Astrocyte (in vitro differentiated cells and primary cell): ENCODE measurements around the gene CAPN11. TPM values are rescaled to one million over a fixed set of nuclear protein-coding genes. Genes with fewer than 3 reads are reported as not detected.

Experiments
- DNase-seq: peaks from one replicate; pipeline ENCODE4 v3.0.0-alpha.2; 2010; ENCODE audit warnings: low read depth
- FAIRE-seq: peaks from 2 replicates; lab custom pipeline; 2011; peaks lifted over from hg19 to GRCh38; lab: Jason Lieb, UNC
- H2AFZ ChIP-seq: 2 replicates; pipeline ENCODE4 v1.6.0; 2012; ENCODE audit warnings: low read depth, low read length, inconsistent platforms
- H3K27ac ChIP-seq: 2 replicates; pipeline ENCODE4 v1.5.1; 2011; ENCODE audit warnings: low read depth, low read length, inconsistent platforms
- H3K27me3 ChIP-seq: 2 replicates; pipeline ENCODE4 v1.6.0; 2011; ENCODE audit warnings: low read length, inconsistent platforms; ENCODE audit not compliant: insufficient read depth
- H3K36me3 ChIP-seq: 2 replicates; pipeline ENCODE4 v1.5.1; 2011; ENCODE audit warnings: low read length, inconsistent platforms; ENCODE audit not compliant: insufficient read depth
- H3K4me1 ChIP-seq: 2 replicates; pipeline ENCODE4 v1.5.1; 2011; ENCODE audit warnings: low read length, inconsistent platforms; ENCODE audit not compliant: insufficient read depth
- H3K4me2 ChIP-seq: 2 replicates; pipeline ENCODE4 v1.6.0; 2012; ENCODE audit warnings: low read length, inconsistent platforms
- H3K4me3 ChIP-seq: 2 replicates; pipeline ENCODE4 v1.5.1; 2011; ENCODE audit warnings: low read depth, mild to moderate bottlenecking, low read length, inconsistent platforms; ENCODE audit not compliant: insufficient read depth
- H3K79me2 ChIP-seq: 2 replicates; pipeline ENCODE4 v1.6.0; 2012; ENCODE audit warnings: mild to moderate bottlenecking, low read length, inconsistent platforms; ENCODE audit not compliant: insufficient read depth
- H3K9ac ChIP-seq: 2 replicates; pipeline ENCODE4 v1.6.0; 2012; ENCODE audit warnings: mild to moderate bottlenecking, low read length, inconsistent platforms
- H3K9me3 ChIP-seq: 2 replicates; pipeline ENCODE4 v1.5.1; 2012; ENCODE audit warnings: low read depth, mild to moderate bottlenecking, low read length, inconsistent platforms; ENCODE audit not compliant: insufficient read depth
- H4K20me1 ChIP-seq: 2 replicates; pipeline ENCODE4 v1.6.0; 2012; ENCODE audit warnings: low read length, inconsistent platforms; ENCODE audit not compliant: insufficient read depth
- H3K27ac Mint-ChIP-seq: one replicate; pipeline ENCODE4 v1.8.0; 2021; ENCODE audit warnings: mild to moderate bottlenecking, mixed read lengths; ENCODE audit not compliant: unreplicated experiment
- H3K27me3 Mint-ChIP-seq: one replicate; pipeline ENCODE4 v1.8.0; 2021; ENCODE audit warnings: low read depth, mixed read lengths; ENCODE audit not compliant: unreplicated experiment
- H3K36me3 Mint-ChIP-seq: one replicate; pipeline ENCODE4 v1.8.0; 2021; ENCODE audit warnings: low read depth, mixed read lengths; ENCODE audit not compliant: unreplicated experiment
- H3K4me1 Mint-ChIP-seq: one replicate; pipeline ENCODE4 v1.8.0; 2021; ENCODE audit warnings: low read depth, mixed read lengths; ENCODE audit not compliant: unreplicated experiment
- H3K4me3 Mint-ChIP-seq: one replicate; pipeline ENCODE4 v1.8.0; 2021; ENCODE audit warnings: mild to moderate bottlenecking, moderate library complexity, mixed read lengths; ENCODE audit not compliant: unreplicated experiment
- H3K9me3 Mint-ChIP-seq: one replicate; pipeline ENCODE4 v1.8.0; 2021; ENCODE audit warnings: mild to moderate bottlenecking, mixed read lengths; ENCODE audit not compliant: unreplicated experiment
- EZH2 ChIP-seq: IDR thresholded peaks from 2 replicates; pipeline ENCODE4 v1.6.1; 2012; ENCODE audit warnings: mild to moderate bottlenecking, low read length, inconsistent platforms; ENCODE audit not compliant: insufficient read depth
- total RNA-seq: library from RNA; stranded (reverse); gene quantifications from 2 replicates; pipeline ENCODE4 v1.2.1, GENCODE V29; 2021
- TF ChIP-seq, protein P1 (sequence below): IDR thresholded peaks from 2 replicates; pipeline ENCODE4 v1.5.1; 2011; ENCODE audit warnings: low read depth, mild to moderate bottlenecking, inconsistent platforms, low read length, moderate library complexity; ENCODE audit not compliant: insufficient read depth

The CAPN11 gene
- total RNA-seq, 1 donor from 2014 or later = not detected

DNA sequence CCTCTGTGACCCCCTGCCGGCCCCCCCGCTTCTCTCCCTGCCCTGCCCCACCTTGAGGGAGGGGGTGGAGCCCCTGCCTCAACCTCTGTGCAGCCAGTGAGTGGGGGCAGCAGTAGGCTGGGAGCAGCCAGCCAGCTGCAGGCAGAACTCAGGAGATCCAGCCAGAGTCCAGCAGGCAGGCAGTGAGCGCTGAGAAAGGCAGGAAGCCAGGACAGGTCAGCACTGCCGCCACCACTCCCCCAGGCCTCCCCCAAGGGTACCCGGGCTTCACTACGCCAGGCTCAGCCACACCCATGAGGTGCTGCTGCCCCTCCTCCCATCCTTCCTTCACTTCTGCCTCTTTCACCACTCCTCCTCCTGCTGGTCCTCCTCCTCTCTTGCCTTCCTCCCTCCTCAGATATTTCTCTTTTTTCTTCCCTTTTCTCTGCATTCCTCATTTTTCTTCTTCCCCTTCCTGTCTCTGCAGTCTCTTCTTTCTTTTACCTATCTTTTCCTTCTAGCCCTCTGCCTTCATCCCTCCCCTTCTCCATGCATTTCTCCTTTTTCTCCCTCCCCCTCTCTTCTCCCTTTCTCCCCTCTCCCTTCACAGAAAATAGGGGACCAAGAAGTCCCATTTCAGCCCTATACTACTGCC lies 19.8 kb upstream of the CAPN11 start:
- no peaks in the 10 kb centered on the region for H3K79me2 ChIP-seq
- no peaks in the 10 kb centered on the region for H3K4me1 Mint-ChIP-seq
- TF ChIP-seq EZH2 = no peak
- TF ChIP-seq, protein P1, sequence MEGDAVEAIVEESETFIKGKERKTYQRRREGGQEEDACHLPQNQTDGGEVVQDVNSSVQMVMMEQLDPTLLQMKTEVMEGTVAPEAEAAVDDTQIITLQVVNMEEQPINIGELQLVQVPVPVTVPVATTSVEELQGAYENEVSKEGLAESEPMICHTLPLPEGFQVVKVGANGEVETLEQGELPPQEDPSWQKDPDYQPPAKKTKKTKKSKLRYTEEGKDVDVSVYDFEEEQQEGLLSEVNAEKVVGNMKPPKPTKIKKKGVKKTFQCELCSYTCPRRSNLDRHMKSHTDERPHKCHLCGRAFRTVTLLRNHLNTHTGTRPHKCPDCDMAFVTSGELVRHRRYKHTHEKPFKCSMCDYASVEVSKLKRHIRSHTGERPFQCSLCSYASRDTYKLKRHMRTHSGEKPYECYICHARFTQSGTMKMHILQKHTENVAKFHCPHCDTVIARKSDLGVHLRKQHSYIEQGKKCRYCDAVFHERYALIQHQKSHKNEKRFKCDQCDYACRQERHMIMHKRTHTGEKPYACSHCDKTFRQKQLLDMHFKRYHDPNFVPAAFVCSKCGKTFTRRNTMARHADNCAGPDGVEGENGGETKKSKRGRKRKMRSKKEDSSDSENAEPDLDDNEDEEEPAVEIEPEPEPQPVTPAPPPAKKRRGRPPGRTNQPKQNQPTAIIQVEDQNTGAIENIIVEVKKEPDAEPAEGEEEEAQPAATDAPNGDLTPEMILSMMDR = no peak
- H3K27me3 Mint-ChIP-seq = no peaks in the 10 kb centered on the region
- no peaks in the 10 kb centered on the region for H3K4me1 ChIP-seq
- peaks cover 28% of the 10 kb centered on the region for H4K20me1 ChIP-seq
- DNase-seq (no peak), FAIRE-seq (no peak)
- H3K36me3 ChIP-seq = peaks cover 8% of the 10 kb centered on the region
- H3K27me3 ChIP-seq = no peaks in the 10 kb centered on the region
- no peak overlapping the region for H3K27ac ChIP-seq
- H3K4me3 ChIP-seq = no peak overlapping the region
- no peak overlapping the region for H3K27ac Mint-ChIP-seq
- H3K4me2 ChIP-seq = no peak overlapping the region
- H3K4me3 Mint-ChIP-seq = no peak overlapping the region
- peaks cover 57% of the 10 kb centered on the region for H3K36me3 Mint-ChIP-seq
- H3K9me3 Mint-ChIP-seq = peaks cover 1% of the 10 kb centered on the region
- H3K9me3 ChIP-seq = no peaks in the 10 kb centered on the region
- no peak overlapping the region for H2AFZ ChIP-seq
- no peak overlapping the region for H3K9ac ChIP-seq

DNA sequence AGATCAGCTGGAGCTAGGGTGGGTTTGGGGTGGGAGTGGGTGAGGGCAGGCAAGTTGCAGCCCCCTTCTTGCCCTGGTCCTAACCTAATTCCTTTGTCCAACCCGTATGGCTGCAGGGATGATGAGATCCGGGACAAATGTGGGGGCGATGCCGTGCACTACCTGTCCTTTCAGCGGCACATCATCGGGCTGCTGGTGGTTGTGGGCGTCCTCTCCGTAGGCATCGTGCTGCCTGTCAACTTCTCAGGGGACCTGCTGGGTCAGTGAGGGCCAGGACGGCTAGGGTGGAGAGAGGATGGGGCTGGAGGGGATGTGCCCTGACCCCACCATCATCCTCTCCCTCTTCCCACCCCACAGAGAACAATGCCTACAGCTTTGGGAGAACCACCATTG lies 19.3 kb upstream of the CAPN11 start:
- peaks cover 8% of the 10 kb centered on the region for H3K36me3 ChIP-seq
- no peaks in the 10 kb centered on the region for H3K27me3 Mint-ChIP-seq
- H3K36me3 Mint-ChIP-seq = peaks cover 55% of the 10 kb centered on the region
- peaks cover 23% of the 10 kb centered on the region for H4K20me1 ChIP-seq
- H3K4me3 ChIP-seq = no peak overlapping the region
- H2AFZ ChIP-seq = no peak overlapping the region
- no peak overlapping the region for H3K27ac ChIP-seq
- no peaks in the 10 kb centered on the region for H3K9me3 ChIP-seq
- H3K27ac Mint-ChIP-seq = no peak overlapping the region
- no peaks in the 10 kb centered on the region for H3K4me1 Mint-ChIP-seq
- DNase-seq (no peak), FAIRE-seq (no peak)
- H3K4me1 ChIP-seq = no peaks in the 10 kb centered on the region
- no peaks in the 10 kb centered on the region for H3K27me3 ChIP-seq
- peaks cover 1% of the 10 kb centered on the region for H3K9me3 Mint-ChIP-seq
- no peak overlapping the region for H3K9ac ChIP-seq
- no peaks in the 10 kb centered on the region for H3K79me2 ChIP-seq
- no peak overlapping the region for H3K4me2 ChIP-seq
- TF ChIP-seq, protein P1 = no peak
- no peak for TF ChIP-seq EZH2
- no peak overlapping the region for H3K4me3 Mint-ChIP-seq

DNA sequence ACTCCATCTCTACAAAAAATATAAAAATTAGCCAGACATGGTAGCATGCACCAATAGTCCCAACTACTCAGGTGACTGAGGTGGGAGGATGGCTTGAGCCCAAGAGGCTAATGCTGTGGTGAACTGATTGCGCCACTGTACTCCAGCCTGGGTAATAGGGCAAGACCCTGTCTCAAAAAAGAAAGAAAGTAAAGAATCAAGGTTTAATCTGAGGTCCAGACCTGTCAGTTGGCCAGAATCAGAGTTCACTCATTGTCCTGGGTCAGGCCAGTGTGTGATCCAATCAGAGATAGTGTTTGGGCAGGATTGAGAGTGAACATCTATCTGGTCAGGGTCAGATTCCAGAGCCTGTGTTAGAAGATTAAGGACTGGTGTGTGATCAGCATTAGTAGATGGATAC lies 15.8 kb upstream of the CAPN11 start:
- H3K9me3 ChIP-seq = no peaks in the 10 kb centered on the region
- H3K27me3 ChIP-seq = no peaks in the 10 kb centered on the region
- H3K9ac ChIP-seq = no peak overlapping the region
- no peaks in the 10 kb centered on the region for H3K4me1 ChIP-seq
- H3K36me3 ChIP-seq = peaks cover 9% of the 10 kb centered on the region
- Mint-ChIP-seq H3K27me3 (no peaks in the 10 kb centered on the region), H3K4me3 (no peak overlapping the region), H3K4me1 (no peaks in the 10 kb centered on the region), H3K36me3 (peaks cover 38% of the 10 kb centered on the region), H3K27ac (no peak overlapping the region), H3K9me3 (peaks cover 1% of the 10 kb centered on the region)
- no peak for TF ChIP-seq EZH2
- TF ChIP-seq, protein P1 = no peak
- FAIRE-seq = no peak
- no peak overlapping the region for H3K4me3 ChIP-seq
- no peak overlapping the region for H3K27ac ChIP-seq
- no peak overlapping the region for H2AFZ ChIP-seq
- H3K4me2 ChIP-seq = no peak overlapping the region
- no peaks in the 10 kb centered on the region for H3K79me2 ChIP-seq
- no peak for DNase-seq
- peaks cover 10% of the 10 kb centered on the region for H4K20me1 ChIP-seq
